ENCODE results near the gene MGMT.

- TF ChIP-seq EZH2 (IDR thresholded peaks at IDR 0.05; ENCODE audit: borderline replicate concordance, low read depth, low read length, severe bottlenecking) (no peak), CTCF (IDR thresholded peaks at IDR 0.05; ENCODE audit: extremely low read depth in 1 of 2, insufficient read depth in 1 of 2, low read depth in 1 of 2, low read length in 2 of 2) (no peak), POLR2AphosphoS5 (IDR thresholded peaks at IDR 0.05; ENCODE audit: insufficient read depth, low read depth, low read length) (no peak), POLR2A (IDR thresholded peaks at IDR 0.05; ENCODE audit: low read depth, low read length) (no peak), MAX (IDR thresholded peaks at IDR 0.05; ENCODE audit: insufficient read depth, insufficient read length) (no peak), JUN (IDR thresholded peaks at IDR 0.05; ENCODE audit: borderline replicate concordance, insufficient read depth, insufficient read length, low read depth) (no peak), FOS (IDR thresholded peaks at IDR 0.05; ENCODE audit: borderline replicate concordance, insufficient read depth, low read length) (no peak)
Measured at GRCh38 chr10:129537151-129537550, 70.1 kb downstream of the MGMT start.
